Neural cell (in vitro differentiated cells): ENCODE measurements around the gene C6orf141. TPM values are rescaled to one million over a fixed set of nuclear protein-coding genes. Genes with fewer than 3 reads are reported as not detected.

Experiments used
- H2AFZ ChIP-seq: fragments of 200-600, 300-800 bp; sonication (generic), shearing (Covaris generic); 2 replicates; pipeline ENCODE4 v1.6.0; 2014; ENCODE audit warnings: low read depth, mild to moderate bottlenecking, antibody characterized with exemption, low read length, moderate library complexity
- H3F3A ChIP-seq: fragments of 200-600 bp; shearing (Covaris generic); 2 replicates; pipeline ENCODE4 v1.6.1; 2016; ENCODE audit warnings: mild to moderate bottlenecking, moderate library complexity, mixed read lengths, antibody characterized with exemption, low read length; ENCODE audit not compliant: insufficient read depth, poor library complexity, severe bottlenecking
- H3K27ac ChIP-seq: fragments of 200-600, 300-800 bp; sonication (generic), shearing (Covaris generic); 2 replicates; pipeline ENCODE4 v1.5.1; 2014; ENCODE audit warnings: mild to moderate bottlenecking, low read length, moderate library complexity
- H3K27me3 ChIP-seq: fragments of 300-800, 200-600 bp; sonication (generic), shearing (Covaris generic); 2 replicates; pipeline ENCODE4 v1.6.0; 2014; ENCODE audit warnings: mild to moderate bottlenecking, low read depth, low read length, moderate library complexity; ENCODE audit not compliant: insufficient read depth
- H3K36me3 ChIP-seq: fragments of 300-800, 200-600 bp; sonication (generic), shearing (Covaris generic); 2 replicates; pipeline ENCODE4 v1.5.1; 2014; ENCODE audit warnings: mild to moderate bottlenecking, antibody characterized with exemption, low read length, moderate library complexity; ENCODE audit not compliant: insufficient read depth
- H3K4me2 ChIP-seq: fragments of 300-800, 200-600 bp; sonication (generic), shearing (Covaris generic); 2 replicates; pipeline ENCODE4 v1.6.0; 2014; ENCODE audit warnings: mild to moderate bottlenecking, low read length
- H3K4me3 ChIP-seq: fragments of 300-800, 200-600 bp; sonication (generic), shearing (Covaris generic); 2 replicates; pipeline ENCODE4 v1.5.1; 2014; ENCODE audit warnings: mild to moderate bottlenecking, low read length, moderate library complexity
- H3K79me2 ChIP-seq: fragments of 200-600 bp; shearing (Covaris generic); replicated peaks from 2 replicates; pipeline ENCODE4 v1.6.0; 2014; ENCODE audit warnings: mild to moderate bottlenecking, low read length, moderate library complexity; ENCODE audit not compliant: insufficient read depth
- H3K9ac ChIP-seq: fragments of 300-800, 200-600 bp; sonication (generic), shearing (Covaris generic); 2 replicates; pipeline ENCODE4 v1.6.1; 2016; ENCODE audit warnings: mild to moderate bottlenecking, low read length, mixed read lengths
- H3K9me2 ChIP-seq: fragments of 200-600 bp; shearing (Covaris generic); 2 replicates; pipeline ENCODE4 v1.6.1; 2016; ENCODE audit warnings: mild to moderate bottlenecking, low read length, mixed read lengths; ENCODE audit not compliant: insufficient read depth
- H3K9me3 ChIP-seq: fragments of 200-600, 300-800 bp; sonication (generic), shearing (Covaris generic); 2 replicates; pipeline ENCODE4 v1.6.1; 2016; ENCODE audit warnings: mild to moderate bottlenecking, mixed run types, low read length, moderate library complexity, mixed read lengths
- H4K20me1 ChIP-seq: fragments of 200-600 bp; shearing (Covaris generic); 2 replicates; pipeline ENCODE4 v1.6.1; 2016; ENCODE audit warnings: mild to moderate bottlenecking, mixed run types; ENCODE audit not compliant: insufficient read depth
- EZH2 ChIP-seq: fragments of 200-600, 300-800 bp; shearing (Covaris generic), sonication (generic); IDR thresholded peaks from 2 replicates; pipeline ENCODE4 v1.6.1; 2014; ENCODE audit warnings: antibody characterized with exemption, low read length, borderline replicate concordance, mild to moderate bottlenecking; ENCODE audit not compliant: insufficient read depth, poor library complexity, severe bottlenecking
- MXI1 ChIP-seq: fragments of 450-650 bp; conservative IDR thresholded peaks from 2 replicates; pipeline ENCODE4 v1.6.1; 2014; ENCODE audit warnings: antibody characterized with exemption, mild to moderate bottlenecking; ENCODE audit not compliant: poor library complexity, severe bottlenecking
- RAD21 ChIP-seq: fragments of 450-650 bp; conservative IDR thresholded peaks from 2 replicates; pipeline ENCODE4 v1.6.1; 2014; ENCODE audit warnings: antibody characterized with exemption, mild to moderate bottlenecking, moderate library complexity
- SMC3 ChIP-seq: fragments of 450-650 bp; conservative IDR thresholded peaks from 2 replicates; pipeline ENCODE4 v1.6.1; 2014; ENCODE audit warnings: antibody characterized with exemption, mild to moderate bottlenecking, moderate library complexity; ENCODE audit not compliant: poor library complexity
- polyA plus RNA-seq: library from polyadenylated mRNA; depleted of rRNA; stranded (reverse); fragments of >200 nt; gene quantifications from 2 replicates; pipeline ENCODE4 v1.2.3, GENCODE V29; 2014
- TF ChIP-seq, protein P1 (sequence below): fragments of 450-650 bp; IDR thresholded peaks from 2 replicates; pipeline ENCODE4 v1.5.1; 2014; ENCODE audit warnings: antibody characterized with exemption, mild to moderate bottlenecking, moderate library complexity; ENCODE audit not compliant: poor library complexity, severe bottlenecking
- TF ChIP-seq, protein P2 (sequence below): IDR thresholded peaks from 2 replicates; pipeline ENCODE4 v1.6.1; 2012; ENCODE audit warnings: borderline replicate concordance

Gene C6orf141
- polyA plus RNA-seq, 1 donor from 2014 or later = not detected

DNA sequence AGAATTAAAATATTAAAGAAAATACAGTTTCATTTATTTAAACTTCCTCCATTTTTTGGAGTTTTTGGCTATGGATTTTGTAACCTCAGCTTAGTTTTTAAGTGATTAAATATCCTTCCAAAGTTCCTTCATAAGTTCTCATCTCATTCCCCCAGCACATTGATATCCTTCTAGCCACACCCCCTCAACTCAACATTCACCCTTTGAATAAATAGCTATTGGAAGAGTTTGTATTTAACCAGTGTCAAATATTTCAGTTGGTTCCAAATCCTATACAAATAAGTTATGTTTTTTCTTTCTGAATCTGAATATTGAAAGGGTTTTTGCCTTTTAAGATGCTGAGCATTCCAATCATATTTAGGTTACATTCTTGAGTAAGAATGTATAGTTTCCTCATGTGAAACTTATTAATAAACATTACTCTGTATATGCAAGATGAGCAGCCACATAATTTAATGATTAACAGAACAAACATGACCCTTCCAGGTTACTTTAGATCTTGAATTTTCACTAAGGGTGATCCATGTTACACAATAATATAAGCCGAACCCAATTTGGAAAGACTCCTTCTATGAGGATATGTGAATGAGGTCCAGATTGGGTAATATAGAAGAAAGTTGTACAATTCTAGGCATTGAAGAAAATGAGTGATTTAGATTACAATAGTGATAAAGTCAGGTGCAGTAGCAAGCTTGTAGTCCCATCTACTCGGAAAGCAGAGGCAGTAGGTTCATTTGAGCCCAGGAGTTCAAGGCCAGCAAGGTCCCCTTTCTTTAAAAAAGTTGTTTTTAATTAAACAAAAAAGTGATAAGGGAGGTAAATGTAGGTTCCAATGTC lies 37.1 kb upstream of the C6orf141 start:
- Histone ChIP-seq H3K9me3 (no peaks in the 10 kb centered on the region), H3K79me2 (no peaks in the 10 kb centered on the region), H3K9ac (no peak overlapping the region), H2AFZ (no peak overlapping the region), H3K4me2 (no peak overlapping the region), H3K4me3 (no peak overlapping the region), H4K20me1 (no peaks in the 10 kb centered on the region), H3K27ac (no peak overlapping the region), H3K36me3 (no peaks in the 10 kb centered on the region), H3F3A (no peaks in the 10 kb centered on the region), H3K9me2 (no peaks in the 10 kb centered on the region), H3K27me3 (no peaks in the 10 kb centered on the region)
- TF ChIP-seq EZH2 (no peak), SMC3 (no peak), RAD21 (no peak), MXI1 (no peak)
- TF ChIP-seq, protein P1, sequence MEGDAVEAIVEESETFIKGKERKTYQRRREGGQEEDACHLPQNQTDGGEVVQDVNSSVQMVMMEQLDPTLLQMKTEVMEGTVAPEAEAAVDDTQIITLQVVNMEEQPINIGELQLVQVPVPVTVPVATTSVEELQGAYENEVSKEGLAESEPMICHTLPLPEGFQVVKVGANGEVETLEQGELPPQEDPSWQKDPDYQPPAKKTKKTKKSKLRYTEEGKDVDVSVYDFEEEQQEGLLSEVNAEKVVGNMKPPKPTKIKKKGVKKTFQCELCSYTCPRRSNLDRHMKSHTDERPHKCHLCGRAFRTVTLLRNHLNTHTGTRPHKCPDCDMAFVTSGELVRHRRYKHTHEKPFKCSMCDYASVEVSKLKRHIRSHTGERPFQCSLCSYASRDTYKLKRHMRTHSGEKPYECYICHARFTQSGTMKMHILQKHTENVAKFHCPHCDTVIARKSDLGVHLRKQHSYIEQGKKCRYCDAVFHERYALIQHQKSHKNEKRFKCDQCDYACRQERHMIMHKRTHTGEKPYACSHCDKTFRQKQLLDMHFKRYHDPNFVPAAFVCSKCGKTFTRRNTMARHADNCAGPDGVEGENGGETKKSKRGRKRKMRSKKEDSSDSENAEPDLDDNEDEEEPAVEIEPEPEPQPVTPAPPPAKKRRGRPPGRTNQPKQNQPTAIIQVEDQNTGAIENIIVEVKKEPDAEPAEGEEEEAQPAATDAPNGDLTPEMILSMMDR = no peak
- TF ChIP-seq, protein P2, sequence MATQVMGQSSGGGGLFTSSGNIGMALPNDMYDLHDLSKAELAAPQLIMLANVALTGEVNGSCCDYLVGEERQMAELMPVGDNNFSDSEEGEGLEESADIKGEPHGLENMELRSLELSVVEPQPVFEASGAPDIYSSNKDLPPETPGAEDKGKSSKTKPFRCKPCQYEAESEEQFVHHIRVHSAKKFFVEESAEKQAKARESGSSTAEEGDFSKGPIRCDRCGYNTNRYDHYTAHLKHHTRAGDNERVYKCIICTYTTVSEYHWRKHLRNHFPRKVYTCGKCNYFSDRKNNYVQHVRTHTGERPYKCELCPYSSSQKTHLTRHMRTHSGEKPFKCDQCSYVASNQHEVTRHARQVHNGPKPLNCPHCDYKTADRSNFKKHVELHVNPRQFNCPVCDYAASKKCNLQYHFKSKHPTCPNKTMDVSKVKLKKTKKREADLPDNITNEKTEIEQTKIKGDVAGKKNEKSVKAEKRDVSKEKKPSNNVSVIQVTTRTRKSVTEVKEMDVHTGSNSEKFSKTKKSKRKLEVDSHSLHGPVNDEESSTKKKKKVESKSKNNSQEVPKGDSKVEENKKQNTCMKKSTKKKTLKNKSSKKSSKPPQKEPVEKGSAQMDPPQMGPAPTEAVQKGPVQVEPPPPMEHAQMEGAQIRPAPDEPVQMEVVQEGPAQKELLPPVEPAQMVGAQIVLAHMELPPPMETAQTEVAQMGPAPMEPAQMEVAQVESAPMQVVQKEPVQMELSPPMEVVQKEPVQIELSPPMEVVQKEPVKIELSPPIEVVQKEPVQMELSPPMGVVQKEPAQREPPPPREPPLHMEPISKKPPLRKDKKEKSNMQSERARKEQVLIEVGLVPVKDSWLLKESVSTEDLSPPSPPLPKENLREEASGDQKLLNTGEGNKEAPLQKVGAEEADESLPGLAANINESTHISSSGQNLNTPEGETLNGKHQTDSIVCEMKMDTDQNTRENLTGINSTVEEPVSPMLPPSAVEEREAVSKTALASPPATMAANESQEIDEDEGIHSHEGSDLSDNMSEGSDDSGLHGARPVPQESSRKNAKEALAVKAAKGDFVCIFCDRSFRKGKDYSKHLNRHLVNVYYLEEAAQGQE = no peak

DNA sequence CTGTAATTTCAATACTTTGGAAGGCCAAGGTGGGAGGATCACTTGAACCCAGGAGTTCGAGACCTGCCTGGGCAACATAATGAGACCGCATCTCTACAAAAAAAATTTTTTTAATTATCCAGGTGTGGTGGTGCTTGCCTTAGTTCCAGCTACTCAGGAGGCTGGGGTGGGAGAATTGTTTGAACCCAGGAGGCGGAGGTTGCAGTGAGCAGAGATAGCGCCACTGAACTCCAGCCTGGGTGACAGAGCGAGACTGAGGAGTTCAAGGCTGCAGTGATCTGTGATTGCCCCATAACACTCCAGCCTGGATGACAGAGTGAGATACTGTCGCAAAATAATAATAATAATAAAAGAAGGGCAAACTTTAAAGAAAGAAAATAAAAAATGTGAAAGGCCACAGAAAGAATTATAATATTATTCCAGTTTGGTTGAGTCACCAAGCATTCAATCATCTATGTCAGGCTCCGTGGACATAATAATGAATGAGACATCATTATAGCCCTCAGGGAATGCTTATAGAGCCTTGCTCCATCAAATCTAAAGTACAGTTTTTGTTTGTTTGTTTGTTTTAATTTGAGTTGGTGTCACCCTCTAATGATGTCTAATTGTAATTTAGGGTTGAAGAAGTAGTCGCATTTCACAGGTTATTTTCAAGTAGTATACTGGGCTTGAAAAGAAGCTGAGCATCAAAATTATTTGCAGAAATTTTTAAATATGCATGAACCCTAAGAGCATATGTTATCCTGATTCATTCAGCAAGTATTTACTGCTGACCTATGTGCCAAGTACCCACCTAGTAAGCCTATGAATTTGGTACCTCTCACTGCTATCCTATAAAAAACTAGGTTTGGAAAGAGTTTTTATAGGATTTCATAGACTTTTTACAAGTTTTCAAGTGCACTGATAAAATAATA lies 35.6 kb upstream of the C6orf141 start:
- Histone ChIP-seq H3K9ac (no peak overlapping the region), H3K79me2 (no peaks in the 10 kb centered on the region), H2AFZ (no peak overlapping the region), H3K9me3 (no peaks in the 10 kb centered on the region), H4K20me1 (no peaks in the 10 kb centered on the region), H3K4me2 (no peak overlapping the region), H3K36me3 (no peaks in the 10 kb centered on the region), H3K27me3 (no peaks in the 10 kb centered on the region), H3K9me2 (no peaks in the 10 kb centered on the region), H3F3A (no peaks in the 10 kb centered on the region), H3K27ac (no peak overlapping the region), H3K4me3 (no peak overlapping the region)
- no peak for TF ChIP-seq SMC3
- TF ChIP-seq, protein P1 = no peak
- TF ChIP-seq, protein P2 = no peak
- no peak for TF ChIP-seq EZH2
